CD14-positive monocyte (primary cell): ENCODE results near the gene ROR1. TPM values are rescaled to one million over a fixed set of nuclear protein-coding genes. Genes with fewer than 3 reads are reported as not detected.

ENCODE experiments used
- DNase-seq, 3 donors: peaks; one replicate each; pipeline ENCODE4 v3.0.0-alpha.2; 2011 to 2022
- H2AFZ ChIP-seq: 2 replicates; pipeline ENCODE4 v1.6.0; 2012; ENCODE audit warnings: mild to moderate bottlenecking, low read depth, low read length, inconsistent platforms; ENCODE audit not compliant: insufficient read depth, poor library complexity, severe bottlenecking
- H3K27ac ChIP-seq, 2 donors: 1 replicate in 1 of 2; 2 replicates in 1 of 2; pipeline ENCODE4 v1.5.1; 2012 to 2013; ENCODE audit warnings: low read length in 2 of 2, control low read depth in 1 of 2, inconsistent platforms in 1 of 2, low read depth in 1 of 2, mild to moderate bottlenecking in 1 of 2
- H3K27me3 ChIP-seq, 2 donors: one replicate each; pipeline versions ENCODE4 v1.6.0 to v1.6.1; 2011 to 2013; ENCODE audit warnings: low read length in 2 of 2; ENCODE audit not compliant: control insufficient read depth in 2 of 2, insufficient read depth in 2 of 2
- H3K36me3 ChIP-seq, 2 donors: replicated peaks in 1 of 2; 1 replicate in 1 of 2; 2 replicates in 1 of 2; pipeline versions ENCODE4 v1.5.1 to v1.6.1; 2012 to 2013; ENCODE audit warnings: low read length in 2 of 2, control low read depth in 1 of 2, inconsistent platforms in 1 of 2, mild to moderate bottlenecking in 1 of 2; ENCODE audit not compliant: insufficient read depth in 2 of 2, control insufficient read depth in 1 of 2
- H3K4me1 ChIP-seq, 2 donors: 1 replicate in 1 of 2; 2 replicates in 1 of 2; pipeline versions ENCODE4 v1.5.1 to v1.6.1; 2012 to 2013; ENCODE audit warnings: low read length in 2 of 2, control low read depth in 1 of 2, inconsistent platforms in 1 of 2, mild to moderate bottlenecking in 1 of 2, moderate library complexity in 1 of 2; ENCODE audit not compliant: insufficient read depth in 2 of 2, control insufficient read depth in 1 of 2
- H3K4me2 ChIP-seq: replicated peaks from 2 replicates; pipeline ENCODE3; 2012; ENCODE audit warnings: low read length, moderate library complexity, mild to moderate bottlenecking; ENCODE audit not compliant: poor library complexity, severe bottlenecking; ENCODE audit errors: extremely low read depth
- H3K4me3 ChIP-seq, 3 experiments: fragments of 200-600 bp in 1 of 3; sonication (generic) in 1 of 3; replicated peaks in 1 of 3; 1 replicate in 2 of 3; 2 replicates in 1 of 3; pipeline ENCODE4 v1.5.1; 2011 to 2013; ENCODE audit warnings: low read length in 3 of 3, mild to moderate bottlenecking in 3 of 3, control low read depth in 2 of 3, low read depth in 2 of 3, inconsistent platforms in 1 of 3, moderate library complexity in 1 of 3
- H3K79me2 ChIP-seq: 2 replicates; pipeline ENCODE4 v1.6.0; 2012; ENCODE audit warnings: mild to moderate bottlenecking, control low read depth, inconsistent platforms, low read length, moderate library complexity; ENCODE audit not compliant: insufficient read depth
- H3K9ac ChIP-seq: 2 replicates; pipeline ENCODE4 v1.6.0; 2017; ENCODE audit warnings: low read length, mild to moderate bottlenecking; ENCODE audit not compliant: insufficient read depth, poor library complexity, severe bottlenecking
- H3K9me3 ChIP-seq, 2 donors: replicated peaks in 1 of 2; 1 replicate in 1 of 2; 2 replicates in 1 of 2; pipeline versions ENCODE4 v1.5.1 to v1.6.1; 2012 to 2013; ENCODE audit warnings: low read length in 2 of 2, control low read depth in 1 of 2; ENCODE audit not compliant: control insufficient read depth in 1 of 2, insufficient read depth in 1 of 2
- H4K20me1 ChIP-seq: 2 replicates; pipeline ENCODE4 v1.6.0; 2012; ENCODE audit warnings: mild to moderate bottlenecking, low read length, control low read depth, moderate library complexity; ENCODE audit not compliant: insufficient read depth
- H3K27ac Mint-ChIP-seq, 7 donors: one replicate each; pipeline ENCODE4 v1.8.0; 2020; ENCODE audit warnings: mild to moderate bottlenecking in 7 of 7, mixed read lengths in 7 of 7, moderate library complexity in 6 of 7, inconsistent platforms in 2 of 7
- H3K27me3 Mint-ChIP-seq, 3 donors: one replicate each; pipeline ENCODE4 v1.8.0; 2021 to 2022; ENCODE audit warnings: low read depth in 3 of 3, mild to moderate bottlenecking in 3 of 3, mixed read lengths in 3 of 3, moderate library complexity in 3 of 3, inconsistent platforms in 1 of 3
- H3K36me3 Mint-ChIP-seq, 2 donors: one replicate each; pipeline ENCODE4 v1.8.0; 2020; ENCODE audit warnings: mixed read lengths in 2 of 2, inconsistent platforms in 1 of 2, mild to moderate bottlenecking in 1 of 2
- H3K4me1 Mint-ChIP-seq: one replicate; pipeline ENCODE4 v1.8.0; 2020; ENCODE audit warnings: mild to moderate bottlenecking, mixed read lengths
- H3K4me3 Mint-ChIP-seq, 2 donors: one replicate each; pipeline ENCODE4 v1.8.0; 2020; ENCODE audit warnings: mild to moderate bottlenecking in 2 of 2, mixed read lengths in 2 of 2, moderate library complexity in 1 of 2
- H3K9me3 Mint-ChIP-seq, 7 donors: one replicate each; pipeline ENCODE4 v1.8.0; 2020 to 2022; ENCODE audit warnings: mixed read lengths in 7 of 7, mild to moderate bottlenecking in 6 of 7, moderate library complexity in 6 of 7, inconsistent platforms in 2 of 7
- WGBS: methylation state at CpG from one replicate; pipeline ENCODE4 v1.1.5; 2013; ENCODE audit warnings: missing lambda C conversion rate; ENCODE audit not compliant: insufficient coverage; 5-methylcytosine and 5-hydroxymethylcytosine counted together
- intact Hi-C, 2 donors: fragments of 100-400 bp; cut with micrococcal nuclease; formaldehyde crosslinking; loops; one replicate each; pipeline versions ENCODE4 v1.15.0 to v1.15.1; 2023
- polyA plus RNA-seq, 3 donors: library from polyadenylated mRNA; depleted of rRNA in 1 of 3; unstranded in 2 of 3; stranded (reverse) in 1 of 3; fragments of 300-500 nt in 2 of 3; fragments of >200 nt in 1 of 3; fragmentation: Illumina TruSeq in 2 of 3; gene quantifications; 1 replicate in 2 of 3; 2 replicates in 1 of 3; pipeline ENCODE4 v1.2.3, GENCODE V29; 2012 to 2021
- TF ChIP-seq, protein P1 (sequence below): fragments of 200-600 bp; IDR thresholded peaks from one replicate; pipeline ENCODE4 v1.8.0; 2022; ENCODE audit warnings: antibody characterized with exemption, mild to moderate bottlenecking

ROR1 gene
- polyA plus RNA-seq, 3 donors, result not detected

DNA sequence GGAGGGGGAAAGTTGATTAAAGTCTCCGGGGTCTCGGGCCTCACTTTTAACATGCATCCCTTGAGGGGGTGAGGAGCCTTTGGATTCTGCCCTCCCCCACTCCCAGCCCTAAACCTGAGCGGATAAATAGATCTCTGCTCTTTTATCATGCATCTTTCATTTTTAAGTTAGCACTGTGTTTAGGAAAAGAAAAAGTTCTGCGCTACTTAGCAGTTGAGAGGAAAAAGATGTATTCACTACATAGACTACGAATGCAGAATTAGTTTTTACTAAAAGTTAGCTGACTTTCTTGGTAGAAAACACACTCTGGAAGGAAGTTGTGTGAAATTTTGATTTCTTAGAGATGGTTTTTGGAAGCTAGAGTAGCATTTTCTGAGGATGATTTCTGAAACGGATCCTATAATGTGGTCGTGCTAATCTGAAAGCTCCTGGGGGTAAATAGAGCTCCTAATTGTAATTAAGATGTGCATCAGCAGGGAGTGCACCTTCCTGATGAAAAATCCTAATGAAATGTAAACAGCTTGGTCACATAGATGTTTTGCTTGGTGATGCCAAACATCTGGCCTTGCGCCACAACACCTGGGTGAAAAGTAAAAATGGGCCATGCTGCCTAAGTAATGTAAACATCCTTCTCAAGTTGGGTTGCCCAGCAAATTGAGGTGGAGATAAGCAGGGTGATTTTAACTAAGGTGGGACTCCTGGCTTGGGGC lies 1.8 kb downstream of the ROR1 start:
- peaks cover 52 to 76% (median 55%) of the 10 kb centered on the region in 3 donors for H3K27me3 Mint-ChIP-seq
- Histone ChIP-seq H3K4me2 (peak overlapping the region; percentile 68), H3K27me3 (peaks cover 49 to 69% of the 10 kb centered on the region in 2 donors), H3K27ac (no peak overlapping the region), H2AFZ (no peak overlapping the region), H4K20me1 (no peaks in the 10 kb centered on the region), H3K9ac (no peak overlapping the region), H3K4me1 (peaks cover 7 to 9% of the 10 kb centered on the region in 2 donors), H3K36me3 (no peaks in the 10 kb centered on the region), H3K4me3 (peak overlapping the region in 1 of 3 experiments; percentile 46), H3K79me2 (no peaks in the 10 kb centered on the region), H3K9me3 (no peaks in the 10 kb centered on the region)
- TF ChIP-seq, protein P1, sequence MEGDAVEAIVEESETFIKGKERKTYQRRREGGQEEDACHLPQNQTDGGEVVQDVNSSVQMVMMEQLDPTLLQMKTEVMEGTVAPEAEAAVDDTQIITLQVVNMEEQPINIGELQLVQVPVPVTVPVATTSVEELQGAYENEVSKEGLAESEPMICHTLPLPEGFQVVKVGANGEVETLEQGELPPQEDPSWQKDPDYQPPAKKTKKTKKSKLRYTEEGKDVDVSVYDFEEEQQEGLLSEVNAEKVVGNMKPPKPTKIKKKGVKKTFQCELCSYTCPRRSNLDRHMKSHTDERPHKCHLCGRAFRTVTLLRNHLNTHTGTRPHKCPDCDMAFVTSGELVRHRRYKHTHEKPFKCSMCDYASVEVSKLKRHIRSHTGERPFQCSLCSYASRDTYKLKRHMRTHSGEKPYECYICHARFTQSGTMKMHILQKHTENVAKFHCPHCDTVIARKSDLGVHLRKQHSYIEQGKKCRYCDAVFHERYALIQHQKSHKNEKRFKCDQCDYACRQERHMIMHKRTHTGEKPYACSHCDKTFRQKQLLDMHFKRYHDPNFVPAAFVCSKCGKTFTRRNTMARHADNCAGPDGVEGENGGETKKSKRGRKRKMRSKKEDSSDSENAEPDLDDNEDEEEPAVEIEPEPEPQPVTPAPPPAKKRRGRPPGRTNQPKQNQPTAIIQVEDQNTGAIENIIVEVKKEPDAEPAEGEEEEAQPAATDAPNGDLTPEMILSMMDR, result no peak
- intact Hi-C loops, result no loop called here
- 67% methylated on average over 3 of the region's 8 CpGs for WGBS
- peaks cover 0 to 11% (median 6%) of the 10 kb centered on the region in 7 donors for H3K9me3 Mint-ChIP-seq
- peaks cover 0 to 4% of the 10 kb centered on the region in 2 donors for H3K36me3 Mint-ChIP-seq
- H3K27ac Mint-ChIP-seq, result no peak overlapping the region
- DNase-seq, result no peak
- H3K4me1 Mint-ChIP-seq, result peaks cover 18% of the 10 kb centered on the region
- H3K4me3 Mint-ChIP-seq, result peak overlapping the region in 1 of 2 donors; percentile 90

DNA sequence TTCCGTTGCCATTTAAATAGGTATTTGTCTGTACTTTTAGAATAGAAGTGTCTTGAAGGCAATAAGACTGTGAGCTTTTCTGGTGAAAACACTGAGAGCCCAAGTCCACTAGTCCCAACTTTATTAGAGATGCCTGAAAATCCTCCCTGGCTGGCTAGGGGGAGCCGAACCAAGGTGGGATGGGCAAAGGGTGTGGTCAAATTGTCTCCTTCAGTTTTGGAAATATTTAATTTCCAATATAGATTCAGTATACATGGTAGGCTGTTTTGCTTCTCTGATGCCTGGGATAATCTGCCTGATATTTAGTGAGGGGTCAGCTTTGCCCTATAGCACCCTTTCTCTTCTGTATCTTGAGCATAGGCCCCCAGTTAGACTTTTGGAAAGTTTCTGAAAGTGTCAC lies 3.5 kb downstream of the ROR1 start:
- Histone ChIP-seq H3K27ac (no peak overlapping the region), H4K20me1 (no peaks in the 10 kb centered on the region), H2AFZ (no peak overlapping the region), H3K4me2 (no peak overlapping the region), H3K9ac (no peak overlapping the region), H3K4me3 (no peak overlapping the region), H3K36me3 (no peaks in the 10 kb centered on the region), H3K27me3 (peaks cover 47 to 62% of the 10 kb centered on the region in 2 donors), H3K79me2 (no peaks in the 10 kb centered on the region), H3K9me3 (no peaks in the 10 kb centered on the region), H3K4me1 (peaks cover 7 to 9% of the 10 kb centered on the region in 2 donors)
- H3K27ac Mint-ChIP-seq, result no peak overlapping the region
- peaks cover 0 to 11% (median 6%) of the 10 kb centered on the region in 7 donors for H3K9me3 Mint-ChIP-seq
- H3K4me3 Mint-ChIP-seq, result no peak overlapping the region
- H3K27me3 Mint-ChIP-seq, result peaks cover 45 to 68% (median 50%) of the 10 kb centered on the region in 3 donors
- H3K4me1 Mint-ChIP-seq, result peaks cover 18% of the 10 kb centered on the region
- peaks cover 0 to 4% of the 10 kb centered on the region in 2 donors for H3K36me3 Mint-ChIP-seq
- 100% methylated on average over 1 of the region's 2 CpGs for WGBS
- TF ChIP-seq, protein P1, result no peak
- intact Hi-C loops, result no loop called here
- no peak for DNase-seq
